Keratinocyte (primary cell): ENCODE measurements around the gene NAALADL2. TPM values are rescaled to one million over a fixed set of nuclear protein-coding genes. Genes with fewer than 3 reads are reported as not detected.

ENCODE experiments used
- DNase-seq: peaks from one replicate; pipeline ENCODE4 v3.0.0-alpha.2; 2011; ENCODE audit warnings: low read depth, missing footprints, low spot score
- FAIRE-seq: peaks from 2 replicates; lab custom pipeline; 2011; peaks lifted over from hg19 to GRCh38; lab: Jason Lieb, UNC
- H2AFZ ChIP-seq: 2 replicates; pipeline ENCODE4 v1.6.0; 2012; ENCODE audit warnings: low read length, control low read depth, inconsistent platforms; ENCODE audit not compliant: control insufficient read depth
- H3K27ac ChIP-seq: 2 replicates; pipeline ENCODE4 v1.5.1; 2011; ENCODE audit warnings: low read length; ENCODE audit not compliant: control insufficient read depth, insufficient read depth
- H3K27me3 ChIP-seq: 3 replicates; pipeline ENCODE4 v1.6.0; 2011; ENCODE audit warnings: low read length; ENCODE audit not compliant: control insufficient read depth, insufficient read depth; ENCODE audit errors: extremely low read depth
- H3K36me3 ChIP-seq, 2 experiments: 2 replicates in 1 of 2; 3 replicates in 1 of 2; pipeline ENCODE4 v1.5.1; 2011; ENCODE audit warnings: low read length in 2 of 2, mild to moderate bottlenecking in 1 of 2; ENCODE audit not compliant: control insufficient read depth in 2 of 2, insufficient read depth in 2 of 2; ENCODE audit errors: extremely low read depth in 1 of 2
- H3K4me1 ChIP-seq: 3 replicates; pipeline ENCODE4 v1.5.1; 2011; ENCODE audit warnings: low read length; ENCODE audit not compliant: control insufficient read depth, insufficient read depth; ENCODE audit errors: extremely low read depth
- H3K4me2 ChIP-seq: 3 replicates; pipeline ENCODE4 v1.6.0; 2011; ENCODE audit warnings: low read depth, low read length; ENCODE audit not compliant: control insufficient read depth, insufficient read depth; ENCODE audit errors: extremely low read depth
- H3K4me3 ChIP-seq, 3 experiments: fragments of 200-600 bp in 1 of 3; sonication (generic) in 1 of 3; 2 replicates in 2 of 3; 3 replicates in 1 of 3; pipeline ENCODE4 v1.5.1; 2011 to 2016; ENCODE audit warnings: low read length in 3 of 3, mild to moderate bottlenecking in 3 of 3, control low read depth in 2 of 3, inconsistent platforms in 1 of 3, low read depth in 1 of 3, mixed read lengths in 1 of 3, mixed run types in 1 of 3, moderate library complexity in 1 of 3; ENCODE audit not compliant: control insufficient read depth in 2 of 3, insufficient read depth in 2 of 3; ENCODE audit errors: extremely low read depth in 1 of 3
- H3K79me2 ChIP-seq: 2 replicates; pipeline ENCODE4 v1.6.0; 2012; ENCODE audit warnings: low read length; ENCODE audit not compliant: control insufficient read depth, insufficient read depth
- H3K9ac ChIP-seq: 3 replicates; pipeline ENCODE4 v1.6.0; 2011; ENCODE audit warnings: low read length; ENCODE audit not compliant: control insufficient read depth, insufficient read depth; ENCODE audit errors: extremely low read depth
- H3K9me1 ChIP-seq: 3 replicates; pipeline ENCODE4 v1.6.0; 2011; ENCODE audit warnings: low read length; ENCODE audit not compliant: control insufficient read depth, insufficient read depth; ENCODE audit errors: extremely low read depth
- H3K9me3 ChIP-seq: 2 replicates; pipeline ENCODE4 v1.5.1; 2012; ENCODE audit warnings: low read depth, low read length; ENCODE audit not compliant: control insufficient read depth
- H4K20me1 ChIP-seq: 3 replicates; pipeline ENCODE4 v1.6.0; 2011; ENCODE audit warnings: low read length; ENCODE audit not compliant: control insufficient read depth, insufficient read depth; ENCODE audit errors: extremely low read depth
- EZH2 ChIP-seq: IDR thresholded peaks from one replicate; pipeline ENCODE4 v1.6.1; 2012; ENCODE audit warnings: inconsistent platforms, mild to moderate bottlenecking, low read length, moderate library complexity
- dilution Hi-C: fragments of 300-500 bp; cut with MboI; formaldehyde crosslinking; loops from one replicate; pipeline ENCODE4 v1.7.0; 2020; ENCODE audit warnings: low sequenced_read_pairs; ENCODE audit not compliant: extremely low pct_ligation_motif_present
- polyA plus RNA-seq, 5 experiments: library from polyadenylated mRNA; depleted of rRNA in 3 of 5; stranded (reverse) in 3 of 5; stranded (forward) in 1 of 5; unstranded in 1 of 5; fragments of >200 nt; gene quantifications; 1 replicate in 1 of 5; 2 replicates in 3 of 5; 3 replicates in 1 of 5; pipeline versions ENCODE4 v1.2.1 to v1.2.3, GENCODE V29; 2011 to 2012; ENCODE audit warnings: missing spikeins in 2 of 5, low read depth in 1 of 5, low replicate concordance in 1 of 5
- TF ChIP-seq, protein P1 (sequence below), 3 experiments: IDR thresholded peaks in 1 of 3; conservative IDR thresholded peaks in 1 of 3; optimal IDR thresholded peaks in 1 of 3; 2 replicates in 2 of 3; 3 replicates in 1 of 3; pipeline versions ENCODE3 to v1.5.1; 2011; ENCODE audit warnings: low read length in 3 of 3, mild to moderate bottlenecking in 3 of 3, moderate library complexity in 2 of 3, control low read depth in 1 of 3, inconsistent platforms in 1 of 3; ENCODE audit not compliant: insufficient read depth in 2 of 3; ENCODE audit errors: extremely low read depth in 1 of 3

Gene NAALADL2
- polyA plus RNA-seq, 1 donor (not counting 4 experiments of a cell fraction or from before 2014, with no cell fraction given): 0.75 TPM

DNA sequence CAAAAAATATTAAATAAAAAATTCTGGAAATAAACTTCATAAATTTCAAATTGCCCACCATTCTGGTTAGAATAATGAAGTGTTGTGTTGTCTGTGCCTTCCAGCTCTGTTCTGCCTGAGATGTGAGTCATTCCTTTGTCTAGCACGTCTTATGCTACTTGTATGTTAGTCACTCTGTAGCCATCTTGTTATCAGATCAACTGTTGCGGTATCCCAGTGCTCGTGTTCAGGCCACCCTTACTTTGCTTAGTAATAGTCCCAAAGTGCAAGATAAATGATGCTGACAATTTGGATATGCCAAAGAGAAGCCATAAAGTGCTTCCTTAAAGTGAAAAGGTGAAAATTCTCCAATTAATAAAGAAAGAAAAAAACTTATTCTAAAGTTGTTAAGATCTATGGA is 527.5 kb downstream of the NAALADL2 start:
- H3K36me3 ChIP-seq: no peaks in the 10 kb centered on the region
- H3K27me3 ChIP-seq: no peaks in the 10 kb centered on the region
- no peak overlapping the region for H3K4me3 ChIP-seq
- FAIRE-seq: peak; percentile 88
- no peaks in the 10 kb centered on the region for H3K9me3 ChIP-seq
- H3K4me2 ChIP-seq: no peak overlapping the region
- no peak overlapping the region for H3K9ac ChIP-seq
- DNase-seq: peak; percentile 53
- no peak overlapping the region for H2AFZ ChIP-seq
- peaks cover 4% of the 10 kb centered on the region for H3K4me1 ChIP-seq
- no peaks in the 10 kb centered on the region for H4K20me1 ChIP-seq
- H3K9me1 ChIP-seq: no peaks in the 10 kb centered on the region
- H3K79me2 ChIP-seq: no peaks in the 10 kb centered on the region
- dilution Hi-C loops: no loop called here
- TF ChIP-seq, protein P1, sequence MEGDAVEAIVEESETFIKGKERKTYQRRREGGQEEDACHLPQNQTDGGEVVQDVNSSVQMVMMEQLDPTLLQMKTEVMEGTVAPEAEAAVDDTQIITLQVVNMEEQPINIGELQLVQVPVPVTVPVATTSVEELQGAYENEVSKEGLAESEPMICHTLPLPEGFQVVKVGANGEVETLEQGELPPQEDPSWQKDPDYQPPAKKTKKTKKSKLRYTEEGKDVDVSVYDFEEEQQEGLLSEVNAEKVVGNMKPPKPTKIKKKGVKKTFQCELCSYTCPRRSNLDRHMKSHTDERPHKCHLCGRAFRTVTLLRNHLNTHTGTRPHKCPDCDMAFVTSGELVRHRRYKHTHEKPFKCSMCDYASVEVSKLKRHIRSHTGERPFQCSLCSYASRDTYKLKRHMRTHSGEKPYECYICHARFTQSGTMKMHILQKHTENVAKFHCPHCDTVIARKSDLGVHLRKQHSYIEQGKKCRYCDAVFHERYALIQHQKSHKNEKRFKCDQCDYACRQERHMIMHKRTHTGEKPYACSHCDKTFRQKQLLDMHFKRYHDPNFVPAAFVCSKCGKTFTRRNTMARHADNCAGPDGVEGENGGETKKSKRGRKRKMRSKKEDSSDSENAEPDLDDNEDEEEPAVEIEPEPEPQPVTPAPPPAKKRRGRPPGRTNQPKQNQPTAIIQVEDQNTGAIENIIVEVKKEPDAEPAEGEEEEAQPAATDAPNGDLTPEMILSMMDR (optimal IDR thresholded peaks at IDR 0.05 in 1 of 3, IDR thresholded peaks at IDR 0.05 in 1 of 3, conservative IDR thresholded peaks at IDR 0.05 in 1 of 3; ENCODE audit: extremely low read depth in 1 of 3, insufficient read depth in 2 of 3, low read length in 3 of 3): no peak
- TF ChIP-seq EZH2: no peak
- no peak overlapping the region for H3K27ac ChIP-seq

GRCh38 chr3:175389560-175389959 is 530.4 kb downstream of the NAALADL2 start:
- FAIRE-seq (no peak), DNase-seq (no peak)
- Histone ChIP-seq H3K9me3 (no peaks in the 10 kb centered on the region), H4K20me1 (no peaks in the 10 kb centered on the region), H3K4me1 (peaks cover 4% of the 10 kb centered on the region), H2AFZ (no peak overlapping the region), H3K9ac (no peak overlapping the region), H3K9me1 (no peaks in the 10 kb centered on the region), H3K4me3 (no peak overlapping the region), H3K79me2 (no peaks in the 10 kb centered on the region), H3K27me3 (no peaks in the 10 kb centered on the region), H3K4me2 (no peak overlapping the region), H3K36me3 (no peaks in the 10 kb centered on the region), H3K27ac (no peak overlapping the region)
- TF ChIP-seq, protein P1 (optimal IDR thresholded peaks at IDR 0.05 in 1 of 3, IDR thresholded peaks at IDR 0.05 in 1 of 3, conservative IDR thresholded peaks at IDR 0.05 in 1 of 3; ENCODE audit: extremely low read depth in 1 of 3, insufficient read depth in 2 of 3, low read length in 3 of 3): no peak
- TF ChIP-seq EZH2: no peak
- dilution Hi-C loops: no loop called here
